AG04450 (cell line): ENCODE results near the gene AOAH. TPM values are rescaled to one million over a fixed set of nuclear protein-coding genes. Genes with fewer than 3 reads are reported as not detected.
"Not testable (repeated sequence)": the region's sequence is repeated elsewhere in the genome, so short reads cannot be mapped to it uniquely, and the experiment has no call there.

Experiments
- CTCF ChIA-PET: fragments of 300-600, 350-600 bp; formaldehyde crosslinking; extraction: SDS; loops from one replicate; lab custom pipeline; 2022; ENCODE audit warnings: antibody characterized with exemption, inconsistent platforms; lab: Charles Lee
- POLR2A ChIA-PET: fragments of 350-600 bp; formaldehyde crosslinking; extraction: SDS; loops from one replicate; lab custom pipeline; 2021; ENCODE audit warnings: antibody characterized with exemption, inconsistent platforms; lab: Yijun Ruan, JAX
- DNase-seq: peaks from one replicate; pipeline ENCODE4 v3.0.0-alpha.2; 2011; ENCODE audit warnings: low read depth, low spot score
- H3K27ac ChIP-seq: one replicate; pipeline ENCODE4 v1.5.1; 2012; ENCODE audit warnings: low read depth, low read length, control low read depth
- H3K27me3 ChIP-seq: one replicate; pipeline ENCODE4 v1.6.0; 2012; ENCODE audit warnings: low read length; ENCODE audit not compliant: control insufficient read depth, insufficient read depth
- H3K4me3 ChIP-seq: 2 replicates; pipeline ENCODE4 v1.5.1; 2011; ENCODE audit warnings: mild to moderate bottlenecking, low read depth, low read length, control low read depth
- H3K9me3 ChIP-seq: 2 replicates; pipeline ENCODE4 v1.5.1; 2012; ENCODE audit warnings: low read length; ENCODE audit not compliant: control insufficient read depth, insufficient read depth
- CTCF ChIP-seq: IDR thresholded peaks from 2 replicates; pipeline ENCODE4 v1.5.1; 2011; ENCODE audit warnings: low read depth, low read length, control low read depth, inconsistent platforms
- polyA plus RNA-seq: library from polyadenylated mRNA; depleted of rRNA; stranded (reverse); fragments of >200 nt; gene quantifications from 2 replicates; pipeline ENCODE4 v1.2.3, GENCODE V29; 2011

AOAH gene
- polyA plus RNA-seq, 1 experiment, result not detected

DNA sequence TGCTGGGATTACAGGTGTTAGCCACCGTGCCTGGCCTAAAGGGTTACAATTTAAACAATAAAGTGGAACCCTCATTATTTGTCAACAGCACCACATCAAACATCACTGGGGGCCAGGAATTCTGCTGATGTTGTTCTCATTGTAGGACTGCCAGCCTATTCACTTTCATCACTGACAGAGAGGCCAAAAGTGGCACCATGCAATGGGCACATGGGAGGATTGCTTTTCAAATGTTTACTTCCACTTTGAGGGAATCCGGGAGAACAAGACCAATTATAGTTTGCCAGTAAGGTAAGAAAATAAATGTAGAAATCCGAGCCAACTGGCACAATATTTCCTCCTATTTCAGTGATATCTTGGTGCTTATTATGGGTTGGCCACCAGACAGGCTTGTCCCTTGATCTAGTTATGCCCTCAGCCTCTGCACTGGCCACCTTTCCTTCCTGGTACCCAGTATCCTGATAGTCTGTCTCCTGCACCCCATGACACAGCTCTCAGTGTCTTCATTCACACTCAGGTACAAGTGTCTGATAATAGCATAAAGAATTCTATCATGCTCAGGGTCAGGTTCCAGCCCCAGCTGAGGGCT lies 252.1 kb downstream of the AOAH start:
- Histone ChIP-seq H3K9me3 (no peaks in the 10 kb centered on the region), H3K27ac (no peak overlapping the region), H3K4me3 (no peak overlapping the region), H3K27me3 (no peaks in the 10 kb centered on the region)
- CTCF ChIA-PET, result interaction anchor here (0.7 to 2.4 kb wide), 5 partner anchors 9 to 256 kb away, joined by 3 to 12 read pairs (median 5); no protein-coding TSS in a partner anchor
- DNase-seq, result no peak
- POLR2A ChIA-PET, result no interaction called here
- TF ChIP-seq CTCF, result no peak

- Histone ChIP-seq H3K27ac (no peak overlapping the region), H3K27me3 (peaks cover 4% of the 10 kb centered on the region), H3K9me3 (no peaks in the 10 kb centered on the region), H3K4me3 (no peak overlapping the region)
- DNase-seq, result no peak
- POLR2A ChIA-PET, result no interaction called here
- CTCF ChIA-PET, result interaction anchor here (1.2 kb wide), 1 partner anchor 18 kb away, joined by 3 read pairs; no protein-coding TSS in a partner anchor
- no peak for TF ChIP-seq CTCF
Observed at GRCh38 chr7:36469236-36469635, 255.1 kb downstream of the AOAH start.

GRCh38 chr7:36468370-36469101 lies 255.8 kb downstream of the AOAH start:
- POLR2A ChIA-PET, result no interaction called here
- no peak overlapping the region for H3K27ac ChIP-seq
- CTCF ChIA-PET, result no interaction called here

DNA sequence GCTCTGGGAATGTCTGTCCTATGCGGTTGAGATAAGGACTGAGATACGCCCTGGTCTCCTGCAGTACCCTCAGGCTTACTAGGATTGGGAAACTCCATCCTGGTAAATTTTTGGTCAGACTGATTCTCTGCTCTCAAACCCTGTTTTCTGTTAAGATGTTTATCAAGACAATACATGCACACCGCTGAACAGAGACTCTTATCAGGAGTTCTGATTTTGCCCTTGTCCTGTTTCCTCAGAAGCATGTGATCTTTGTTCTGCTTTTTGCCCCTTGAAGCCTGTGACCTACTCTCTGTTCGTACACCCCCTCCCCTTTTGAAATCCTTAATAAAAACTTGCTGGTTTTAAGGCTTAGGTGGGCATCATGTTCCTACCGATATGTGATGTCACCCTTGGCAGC lies 258.3 kb downstream of the AOAH start:
- CTCF ChIA-PET, H3K4me3 ChIP-seq, H3K9me3 ChIP-seq, POLR2A ChIA-PET, DNase-seq, H3K27ac ChIP-seq: not testable (repeated sequence)
- H3K27me3 ChIP-seq, result peaks cover 11% of the 10 kb centered on the region

More at GRCh38 chr7:36468370-36469101, 255.8 kb downstream of the AOAH start:
- DNase-seq, result no peak
- no peak overlapping the region for H3K4me3 ChIP-seq
- peaks cover 4% of the 10 kb centered on the region for H3K27me3 ChIP-seq
- no peak for TF ChIP-seq CTCF
- no peaks in the 10 kb centered on the region for H3K9me3 ChIP-seq

- ChIA-PET POLR2A (no interaction called here), CTCF (interaction anchor here (0.7 to 1.1 kb wide), 3 partner anchors 24 to 214 kb away, joined by 3 to 4 read pairs (median 3); no protein-coding TSS in a partner anchor)
- Histone ChIP-seq H3K9me3 (no peaks in the 10 kb centered on the region), H3K4me3 (no peak overlapping the region), H3K27me3 (peaks cover 11% of the 10 kb centered on the region), H3K27ac (no peak overlapping the region)
- TF ChIP-seq CTCF, result no peak
- DNase-seq, result no peak
Observed at GRCh38 chr7:36464271-36464670, 260.0 kb downstream of the AOAH start.
